HG03175 (cell line): Measurements from ENCODE around the gene SLC44A1.

Source experiments
- ATAC-seq: cut with Tn5 transposase; IDR thresholded peaks from one replicate; pipeline ENCODE4 v1.9.1; 2021; ENCODE audit warnings: mild to moderate bottlenecking, moderate library complexity; ENCODE audit not compliant: unreplicated experiment

The SLC44A1 gene

GRCh38 chr9:105269593-105269992 lies 25.1 kb downstream of the SLC44A1 start:
- ATAC-seq = no peak

- ATAC-seq = no peak
These were observed 26.3 kb downstream of the SLC44A1 start for GRCh38 chr9:105270711-105271110.

GRCh38 chr9:105273731-105274130 lies 29.3 kb downstream of the SLC44A1 start:
- ATAC-seq = no peak

GRCh38 chr9:105275111-105275510 lies 30.7 kb downstream of the SLC44A1 start:
- ATAC-seq = no peak

GRCh38 chr9:105275938-105276337 lies 31.5 kb downstream of the SLC44A1 start:
- no peak for ATAC-seq

- no peak for ATAC-seq
These were observed 34.3 kb downstream of the SLC44A1 start for GRCh38 chr9:105278751-105279150.

- ATAC-seq = no peak
These were observed 36.2 kb downstream of the SLC44A1 start for GRCh38 chr9:105280691-105281090.

- no peak for ATAC-seq
These were observed 36.8 kb downstream of the SLC44A1 start for GRCh38 chr9:105281272-105281671.

- ATAC-seq = no peak
These were observed 37.5 kb downstream of the SLC44A1 start for GRCh38 chr9:105281926-105282325.

GRCh38 chr9:105282870-105283621 lies 38.6 kb downstream of the SLC44A1 start:
- no peak for ATAC-seq

- ATAC-seq = no peak
These were observed 39.3 kb downstream of the SLC44A1 start for GRCh38 chr9:105283795-105284194.

- ATAC-seq = no peak
These were observed 40.0 kb downstream of the SLC44A1 start for GRCh38 chr9:105284463-105284862.

GRCh38 chr9:105286098-105286497 lies 41.6 kb downstream of the SLC44A1 start:
- no peak for ATAC-seq

- ATAC-seq = no peak
These were observed 44.9 kb downstream of the SLC44A1 start for GRCh38 chr9:105289305-105289704.

- no peak for ATAC-seq
These were observed 46.0 kb downstream of the SLC44A1 start for GRCh38 chr9:105290418-105290817.

GRCh38 chr9:105290954-105291353 lies 46.5 kb downstream of the SLC44A1 start:
- ATAC-seq = no peak

- no peak for ATAC-seq
These were observed 47.0 kb downstream of the SLC44A1 start for GRCh38 chr9:105291422-105291859.

- no peak for ATAC-seq
These were observed 47.5 kb downstream of the SLC44A1 start for GRCh38 chr9:105291938-105292337.

GRCh38 chr9:105293408-105293807 lies 49.0 kb downstream of the SLC44A1 start:
- ATAC-seq = no peak

GRCh38 chr9:105295201-105295550 lies 50.7 kb downstream of the SLC44A1 start:
- no peak for ATAC-seq

GRCh38 chr9:105295986-105296385 lies 51.5 kb downstream of the SLC44A1 start:
- no peak for ATAC-seq

- ATAC-seq = no peak
These were observed 52.0 kb downstream of the SLC44A1 start for GRCh38 chr9:105296445-105296844.

GRCh38 chr9:105296877-105297287 lies 52.4 kb downstream of the SLC44A1 start:
- no peak for ATAC-seq
